ENCODE results near the gene RPL18A. TPM values are rescaled to one million over a fixed set of nuclear protein-coding genes. Genes with fewer than 3 reads are reported as not detected.

Gene RPL18A
- polyA plus RNA-seq, 2 of the 4 experiments (the other 2 are of a cell fraction), result 696 to 1,807 TPM

DNA sequence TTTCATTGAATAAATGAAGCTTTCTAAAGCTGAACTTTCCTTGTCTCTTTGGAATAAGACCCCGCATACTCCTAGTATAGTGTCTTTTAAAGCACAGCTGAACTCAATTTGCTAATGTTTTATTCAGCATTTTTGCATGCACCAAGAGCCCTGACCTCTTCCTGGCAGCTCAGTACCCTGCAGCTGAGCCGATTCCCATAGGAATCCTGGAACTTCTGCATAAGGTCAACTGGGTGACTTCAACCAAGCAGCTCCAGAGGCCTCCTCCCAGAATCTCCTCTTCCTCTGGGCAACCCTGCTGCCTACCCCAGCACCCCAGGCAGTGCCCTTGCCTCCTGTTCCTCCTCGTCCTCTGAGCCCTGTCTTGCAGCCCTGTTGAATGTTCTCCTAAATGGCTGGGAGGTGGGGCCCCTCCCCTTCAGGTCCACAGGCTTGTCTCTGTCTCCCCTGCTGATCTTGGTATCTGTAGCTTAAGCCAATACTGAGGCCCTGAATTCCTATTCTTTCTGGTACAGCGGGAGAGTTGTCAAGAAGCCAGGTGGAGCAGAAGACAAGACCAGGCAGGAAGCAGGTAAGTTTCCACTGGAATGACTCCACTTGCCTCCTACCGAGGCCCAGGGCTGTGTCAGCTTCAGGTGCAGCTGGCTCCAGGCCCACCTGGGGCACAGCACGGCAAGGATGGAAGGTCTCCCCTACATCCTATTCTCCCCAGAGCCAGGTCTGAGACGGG lies 49.5 kb downstream of the RPL18A start:
- Histone ChIP-seq H3K9me3 (0 out of 3 replicates have a peak, but pooled peaks cover 5% of the 10 kb centered on the region), H3K4me3 (no peak overlapping the region), H3K27ac (no peak overlapping the region), H3K4me2 (no peak overlapping the region), H3K4me1 (no peaks in the 10 kb centered on the region)
- ATAC-seq (no peak), DNase-seq (ENCODE audit: low read depth in 1 of 2, low spot score in 1 of 2) (no peak), FAIRE-seq (no peak)
- WGBS (ENCODE audit: missing lambda C conversion rate), result 60% methylated on average over 7 of the region's 7 CpGs
- ChIA-PET CTCF (interaction anchor here (0.6 to 2.2 kb wide), 6 partner anchors 13 to 88 kb away, joined by 3 to 12 read pairs (median 4); partner anchors contain the start of genes CCDC124 and RPL18A), POLR2A (no interaction called here)
- no peak for TF ChIP-seq MAZ (IDR thresholded peaks at IDR 0.05; ENCODE audit: borderline replicate concordance, low read depth, low read length)
- TF ChIP-seq CEBPB (IDR thresholded peaks at IDR 0.05), result no peak
- TF ChIP-seq, protein P1, sequence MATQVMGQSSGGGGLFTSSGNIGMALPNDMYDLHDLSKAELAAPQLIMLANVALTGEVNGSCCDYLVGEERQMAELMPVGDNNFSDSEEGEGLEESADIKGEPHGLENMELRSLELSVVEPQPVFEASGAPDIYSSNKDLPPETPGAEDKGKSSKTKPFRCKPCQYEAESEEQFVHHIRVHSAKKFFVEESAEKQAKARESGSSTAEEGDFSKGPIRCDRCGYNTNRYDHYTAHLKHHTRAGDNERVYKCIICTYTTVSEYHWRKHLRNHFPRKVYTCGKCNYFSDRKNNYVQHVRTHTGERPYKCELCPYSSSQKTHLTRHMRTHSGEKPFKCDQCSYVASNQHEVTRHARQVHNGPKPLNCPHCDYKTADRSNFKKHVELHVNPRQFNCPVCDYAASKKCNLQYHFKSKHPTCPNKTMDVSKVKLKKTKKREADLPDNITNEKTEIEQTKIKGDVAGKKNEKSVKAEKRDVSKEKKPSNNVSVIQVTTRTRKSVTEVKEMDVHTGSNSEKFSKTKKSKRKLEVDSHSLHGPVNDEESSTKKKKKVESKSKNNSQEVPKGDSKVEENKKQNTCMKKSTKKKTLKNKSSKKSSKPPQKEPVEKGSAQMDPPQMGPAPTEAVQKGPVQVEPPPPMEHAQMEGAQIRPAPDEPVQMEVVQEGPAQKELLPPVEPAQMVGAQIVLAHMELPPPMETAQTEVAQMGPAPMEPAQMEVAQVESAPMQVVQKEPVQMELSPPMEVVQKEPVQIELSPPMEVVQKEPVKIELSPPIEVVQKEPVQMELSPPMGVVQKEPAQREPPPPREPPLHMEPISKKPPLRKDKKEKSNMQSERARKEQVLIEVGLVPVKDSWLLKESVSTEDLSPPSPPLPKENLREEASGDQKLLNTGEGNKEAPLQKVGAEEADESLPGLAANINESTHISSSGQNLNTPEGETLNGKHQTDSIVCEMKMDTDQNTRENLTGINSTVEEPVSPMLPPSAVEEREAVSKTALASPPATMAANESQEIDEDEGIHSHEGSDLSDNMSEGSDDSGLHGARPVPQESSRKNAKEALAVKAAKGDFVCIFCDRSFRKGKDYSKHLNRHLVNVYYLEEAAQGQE (IDR thresholded peaks at IDR 0.05), result no peak
- no peak for TF ChIP-seq HOXA7 (CRISPR knock-in tag; IDR thresholded peaks at IDR 0.05)
- TF ChIP-seq, protein P2, sequence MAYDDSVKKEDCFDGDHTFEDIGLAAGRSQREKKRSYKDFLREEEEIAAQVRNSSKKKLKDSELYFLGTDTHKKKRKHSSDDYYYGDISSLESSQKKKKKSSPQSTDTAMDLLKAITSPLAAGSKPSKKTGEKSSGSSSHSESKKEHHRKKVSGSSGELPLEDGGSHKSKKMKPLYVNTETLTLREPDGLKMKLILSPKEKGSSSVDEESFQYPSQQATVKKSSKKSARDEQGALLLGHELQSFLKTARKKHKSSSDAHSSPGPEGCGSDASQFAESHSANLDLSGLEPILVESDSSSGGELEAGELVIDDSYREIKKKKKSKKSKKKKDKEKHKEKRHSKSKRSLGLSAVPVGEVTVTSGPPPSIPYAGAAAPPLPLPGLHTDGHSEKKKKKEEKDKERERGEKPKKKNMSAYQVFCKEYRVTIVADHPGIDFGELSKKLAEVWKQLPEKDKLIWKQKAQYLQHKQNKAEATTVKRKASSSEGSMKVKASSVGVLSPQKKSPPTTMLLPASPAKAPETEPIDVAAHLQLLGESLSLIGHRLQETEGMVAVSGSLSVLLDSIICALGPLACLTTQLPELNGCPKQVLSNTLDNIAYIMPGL (CRISPR knock-in tag; IDR thresholded peaks at IDR 0.05; ENCODE audit: borderline replicate concordance), result no peak
- TF ChIP-seq FOSB (CRISPR knock-in tag; IDR thresholded peaks at IDR 0.05), result no peak
- TF ChIP-seq, protein P3, sequence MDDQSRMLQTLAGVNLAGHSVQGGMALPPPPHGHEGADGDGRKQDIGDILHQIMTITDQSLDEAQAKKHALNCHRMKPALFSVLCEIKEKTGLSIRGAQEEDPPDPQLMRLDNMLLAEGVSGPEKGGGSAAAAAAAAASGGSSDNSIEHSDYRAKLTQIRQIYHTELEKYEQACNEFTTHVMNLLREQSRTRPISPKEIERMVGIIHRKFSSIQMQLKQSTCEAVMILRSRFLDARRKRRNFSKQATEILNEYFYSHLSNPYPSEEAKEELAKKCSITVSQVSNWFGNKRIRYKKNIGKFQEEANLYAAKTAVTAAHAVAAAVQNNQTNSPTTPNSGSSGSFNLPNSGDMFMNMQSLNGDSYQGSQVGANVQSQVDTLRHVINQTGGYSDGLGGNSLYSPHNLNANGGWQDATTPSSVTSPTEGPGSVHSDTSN (IDR thresholded peaks at IDR 0.05), result no peak
- no peak for TF ChIP-seq RARB (CRISPR knock-in tag; IDR thresholded peaks at IDR 0.05)
- no peak for TF ChIP-seq BHLHE40 (IDR thresholded peaks at IDR 0.05; ENCODE audit: low read depth, low read length)
- TF ChIP-seq EHF (CRISPR knock-in tag; IDR thresholded peaks at IDR 0.05), result no peak
- TF ChIP-seq CBX2 (IDR thresholded peaks at IDR 0.05; ENCODE audit: borderline replicate concordance, low read depth), result no peak
- no peak for TF ChIP-seq KDM5A (IDR thresholded peaks at IDR 0.05)
- TF ChIP-seq JUN (IDR thresholded peaks at IDR 0.05), result no peak
- TF ChIP-seq, protein P4, sequence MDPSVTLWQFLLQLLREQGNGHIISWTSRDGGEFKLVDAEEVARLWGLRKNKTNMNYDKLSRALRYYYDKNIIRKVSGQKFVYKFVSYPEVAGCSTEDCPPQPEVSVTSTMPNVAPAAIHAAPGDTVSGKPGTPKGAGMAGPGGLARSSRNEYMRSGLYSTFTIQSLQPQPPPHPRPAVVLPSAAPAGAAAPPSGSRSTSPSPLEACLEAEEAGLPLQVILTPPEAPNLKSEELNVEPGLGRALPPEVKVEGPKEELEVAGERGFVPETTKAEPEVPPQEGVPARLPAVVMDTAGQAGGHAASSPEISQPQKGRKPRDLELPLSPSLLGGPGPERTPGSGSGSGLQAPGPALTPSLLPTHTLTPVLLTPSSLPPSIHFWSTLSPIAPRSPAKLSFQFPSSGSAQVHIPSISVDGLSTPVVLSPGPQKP (IDR thresholded peaks at IDR 0.05; ENCODE audit: low read depth, low read length), result no peak
- TF ChIP-seq CHD2 (IDR thresholded peaks at IDR 0.05; ENCODE audit: low read length, partially characterized antibody), result no peak
- TF ChIP-seq USF2 (IDR thresholded peaks at IDR 0.05), result no peak
